Measurements from ENCODE around the gene CGB5.

Gene CGB5

DNA sequence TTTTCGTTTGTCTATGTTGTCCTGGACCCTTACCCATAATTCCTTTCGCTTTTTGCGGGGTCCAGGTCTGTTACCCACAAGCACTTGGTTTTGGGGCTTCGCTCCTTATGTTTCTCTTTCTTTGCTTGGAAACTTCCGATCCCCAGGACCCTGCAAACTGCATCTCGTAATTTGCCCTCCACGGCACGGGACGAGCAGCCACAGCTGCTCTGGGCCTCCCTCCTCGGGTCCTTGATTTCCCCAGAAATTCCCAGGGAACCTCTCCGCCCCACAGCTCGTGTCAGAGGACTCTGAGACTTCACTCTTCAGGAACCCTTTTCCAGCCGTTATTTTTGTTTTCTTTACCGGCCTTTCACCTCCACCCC lies 42.2 kb downstream of the CGB5 start:
- TF ChIP-seq ZNF274 (IDR thresholded peaks at IDR 0.05; ENCODE audit: low read depth, low read length) = no peak
- peak overlapping the region; percentile 93 for H3K4me3 ChIP-seq (ENCODE audit: low read length)

DNA sequence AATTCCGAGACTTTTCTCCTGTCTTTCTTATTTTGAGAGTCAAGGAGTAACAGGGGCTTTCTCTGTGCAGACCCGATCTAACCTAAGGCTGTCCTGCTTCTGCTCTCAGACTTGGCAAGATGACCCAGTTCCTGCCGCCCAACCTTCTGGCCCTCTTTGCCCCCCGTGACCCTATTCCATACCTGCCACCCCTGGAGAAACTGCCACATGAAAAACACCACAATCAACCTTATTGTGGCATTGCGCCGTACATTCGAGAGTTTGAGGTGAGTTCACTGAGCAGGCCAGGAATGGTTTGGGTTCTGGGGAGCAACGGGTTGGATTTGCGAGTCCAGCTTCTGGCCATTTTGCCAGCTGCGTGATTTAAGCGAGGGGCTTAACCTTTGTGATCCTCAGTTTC lies 42.6 kb downstream of the CGB5 start:
- no peak for TF ChIP-seq ZNF274 (IDR thresholded peaks at IDR 0.05; ENCODE audit: low read depth, low read length)

DNA sequence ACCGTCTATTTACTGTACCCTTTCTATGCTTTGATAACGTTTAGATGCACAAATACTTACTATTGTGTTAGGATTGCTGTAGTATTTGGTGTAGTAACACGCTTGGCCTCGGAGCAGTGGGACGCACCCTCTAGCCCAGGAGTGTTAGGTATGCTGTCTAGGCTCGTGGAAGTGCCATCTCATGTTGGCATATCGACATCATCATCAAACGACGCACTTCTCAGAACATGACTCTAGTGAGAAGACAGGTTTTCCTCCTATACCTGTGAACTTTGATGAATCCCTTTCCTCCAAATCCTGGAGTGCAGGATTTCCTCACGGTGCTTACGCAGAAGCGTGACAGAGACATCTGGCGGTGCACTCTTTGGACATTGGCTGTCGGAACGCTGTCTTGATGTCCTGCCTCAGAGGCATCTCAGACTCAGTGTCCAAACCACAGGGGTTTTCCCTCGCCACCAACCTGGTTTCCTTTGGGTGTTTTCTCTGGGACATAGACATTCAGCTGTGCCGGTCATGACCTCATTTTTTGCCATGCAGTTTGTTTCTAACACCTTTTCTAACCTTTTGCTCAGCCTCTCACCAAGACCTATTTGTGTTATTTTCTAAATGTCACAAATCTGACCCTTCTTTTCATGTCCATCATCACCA lies 47.9 kb downstream of the CGB5 start:
- no peak for TF ChIP-seq ZNF274 (IDR thresholded peaks at IDR 0.05; ENCODE audit: low read depth, low read length)
- H3K4me3 ChIP-seq (ENCODE audit: low read length) = no peak overlapping the region

More for the DNA sequence above, 42.6 kb downstream of the CGB5 start:
- peak overlapping the region; percentile 93 for H3K4me3 ChIP-seq (ENCODE audit: low read length)

DNA sequence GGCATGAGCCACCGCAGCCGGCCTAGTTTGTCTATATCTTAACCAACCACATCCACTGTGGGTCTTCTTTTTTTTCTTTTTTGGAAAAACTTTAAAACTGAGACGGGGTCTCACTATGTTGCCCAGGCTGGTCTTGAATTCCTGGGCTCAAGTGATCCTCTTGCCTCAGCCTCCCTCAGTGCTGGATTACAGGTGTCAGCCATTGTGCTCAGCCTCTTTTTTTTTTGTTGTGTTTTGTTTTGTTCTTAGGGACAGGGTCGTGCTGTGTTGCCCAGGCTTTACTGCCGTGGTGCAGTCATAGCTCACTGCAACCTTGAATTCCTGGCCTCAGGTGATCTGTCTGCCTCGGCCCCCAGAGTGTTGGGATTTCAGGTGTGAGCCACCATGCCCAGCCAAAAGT lies 49.0 kb downstream of the CGB5 start:
- TF ChIP-seq ZNF274 (IDR thresholded peaks at IDR 0.05; ENCODE audit: low read depth, low read length) = no peak

More for the DNA sequence above, 49.0 kb downstream of the CGB5 start:
- H3K4me3 ChIP-seq (ENCODE audit: low read length) = no peak overlapping the region
